Fibroblast of the aortic adventitia (primary cell): ENCODE measurements around the gene FRYL. TPM values are rescaled to one million over a fixed set of nuclear protein-coding genes. Genes with fewer than 3 reads are reported as not detected.
"Not testable (repeated sequence)": the region's sequence is repeated elsewhere in the genome, so short reads cannot be mapped to it uniquely, and the experiment has no call there.

ENCODE experiments used
- DNase-seq: peaks from one replicate; pipeline ENCODE4 v3.0.0-alpha.2; 2010; ENCODE audit warnings: low read depth
- H3K4me3 ChIP-seq: 2 replicates; pipeline ENCODE4 v1.5.1; 2011; ENCODE audit warnings: low read depth, mild to moderate bottlenecking, control low read depth, low read length, moderate library complexity
- total RNA-seq: library from RNA; depleted of rRNA; stranded (reverse); fragments of >200 nt; gene quantifications from 2 replicates; pipeline ENCODE4 v1.2.3, GENCODE V29; 2012; ENCODE audit warnings: low replicate concordance
- TF ChIP-seq, protein P1 (sequence below): IDR thresholded peaks from 2 replicates; pipeline ENCODE4 v1.5.1; 2011; ENCODE audit warnings: mild to moderate bottlenecking, low read length, control low read depth, inconsistent platforms; ENCODE audit not compliant: insufficient read depth

FRYL gene
- total RNA-seq, 1 donor: 60.3 TPM

DNA sequence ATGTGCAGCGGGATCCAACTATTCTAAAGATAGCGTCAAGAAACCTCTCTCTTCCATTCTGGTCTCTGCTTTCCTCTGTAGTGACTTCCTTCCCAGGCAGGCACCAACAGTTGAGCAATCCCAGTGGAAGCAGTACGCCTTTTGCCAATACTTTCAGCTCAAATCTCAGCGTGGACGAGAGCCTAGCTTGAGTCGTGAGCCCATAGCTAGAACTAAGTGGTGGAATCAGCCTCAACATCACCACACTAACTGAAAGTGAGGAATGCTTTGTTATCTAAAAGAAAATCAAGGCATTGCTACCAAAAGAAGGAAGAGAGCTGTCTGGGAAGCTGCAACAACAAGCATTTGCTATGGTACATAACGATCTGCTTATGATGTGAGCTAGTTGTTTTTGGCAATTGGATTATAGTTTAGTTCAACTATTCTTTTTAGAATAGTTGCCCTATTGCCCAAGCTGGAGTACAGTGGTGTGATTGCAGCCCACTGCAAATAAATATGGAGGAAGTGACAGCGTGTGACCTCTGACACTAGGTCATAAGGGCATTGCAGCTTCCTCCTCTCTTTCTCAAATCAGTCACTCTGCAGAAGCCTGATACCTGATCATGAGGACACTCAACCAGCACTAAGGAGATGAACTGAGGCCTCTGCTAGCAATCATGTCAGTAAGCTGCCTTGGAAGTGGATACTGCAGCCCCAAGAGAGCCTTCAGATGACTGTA, 24.7 kb upstream of the FRYL start:
- TF ChIP-seq, protein P1, sequence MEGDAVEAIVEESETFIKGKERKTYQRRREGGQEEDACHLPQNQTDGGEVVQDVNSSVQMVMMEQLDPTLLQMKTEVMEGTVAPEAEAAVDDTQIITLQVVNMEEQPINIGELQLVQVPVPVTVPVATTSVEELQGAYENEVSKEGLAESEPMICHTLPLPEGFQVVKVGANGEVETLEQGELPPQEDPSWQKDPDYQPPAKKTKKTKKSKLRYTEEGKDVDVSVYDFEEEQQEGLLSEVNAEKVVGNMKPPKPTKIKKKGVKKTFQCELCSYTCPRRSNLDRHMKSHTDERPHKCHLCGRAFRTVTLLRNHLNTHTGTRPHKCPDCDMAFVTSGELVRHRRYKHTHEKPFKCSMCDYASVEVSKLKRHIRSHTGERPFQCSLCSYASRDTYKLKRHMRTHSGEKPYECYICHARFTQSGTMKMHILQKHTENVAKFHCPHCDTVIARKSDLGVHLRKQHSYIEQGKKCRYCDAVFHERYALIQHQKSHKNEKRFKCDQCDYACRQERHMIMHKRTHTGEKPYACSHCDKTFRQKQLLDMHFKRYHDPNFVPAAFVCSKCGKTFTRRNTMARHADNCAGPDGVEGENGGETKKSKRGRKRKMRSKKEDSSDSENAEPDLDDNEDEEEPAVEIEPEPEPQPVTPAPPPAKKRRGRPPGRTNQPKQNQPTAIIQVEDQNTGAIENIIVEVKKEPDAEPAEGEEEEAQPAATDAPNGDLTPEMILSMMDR: no peak
- peak; percentile 13 for DNase-seq
- H3K4me3 ChIP-seq: no peak overlapping the region

DNA sequence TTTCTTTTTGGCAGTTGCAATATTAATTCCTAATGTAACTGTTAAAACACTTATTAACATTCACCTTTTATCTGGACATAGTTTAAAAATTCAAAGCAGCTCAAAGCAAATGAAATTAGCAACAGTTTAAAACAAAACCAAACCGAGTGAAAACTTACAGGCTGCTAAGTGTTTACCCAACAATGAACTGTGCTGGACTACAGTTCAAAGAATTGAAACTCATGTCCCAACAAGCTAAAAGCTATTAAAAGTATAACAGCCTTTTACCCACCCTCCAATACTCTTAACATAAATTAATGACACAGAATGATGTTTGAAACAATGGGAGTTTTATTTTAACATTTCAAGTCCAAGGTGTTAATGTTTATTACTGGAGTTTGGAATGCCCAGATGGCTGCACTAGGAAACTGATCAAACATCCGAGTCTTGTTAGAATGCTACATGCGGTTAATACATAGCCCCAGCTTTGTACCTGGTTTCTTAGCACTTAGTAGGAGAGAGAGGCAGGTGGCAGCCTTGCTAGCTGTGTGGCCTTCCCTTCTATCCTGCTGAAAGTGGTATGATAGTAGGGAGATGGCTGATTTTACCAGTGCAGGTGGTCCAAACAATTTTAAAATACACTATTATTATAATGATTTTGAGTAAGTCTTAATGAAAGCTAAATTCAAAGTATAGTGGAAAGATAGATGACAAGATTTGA, 21.1 kb upstream of the FRYL start:
- TF ChIP-seq, protein P1: no peak
- no peak for DNase-seq
- H3K4me3 ChIP-seq: no peak overlapping the region

DNA sequence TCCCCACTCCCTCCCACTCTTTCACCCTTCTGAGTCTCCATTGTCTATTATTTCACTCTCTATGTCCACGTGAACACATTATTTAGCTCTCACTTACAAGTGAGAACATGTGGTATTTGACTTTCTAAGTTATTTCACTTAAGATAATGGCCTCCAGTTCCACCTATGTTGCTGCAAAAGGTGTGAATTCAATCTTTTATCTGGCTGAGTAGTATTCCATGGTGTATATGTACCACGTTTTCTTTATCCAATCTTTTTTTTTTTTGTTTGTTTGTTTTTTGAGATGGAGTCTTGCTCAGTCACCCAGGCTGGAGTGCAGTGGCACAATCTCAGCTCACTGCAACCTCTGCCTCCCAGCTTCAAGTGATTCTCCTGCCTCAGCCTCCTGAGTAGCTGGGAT, 20.1 kb upstream of the FRYL start:
- DNase-seq, H3K4me3 ChIP-seq: not testable (repeated sequence)

DNA sequence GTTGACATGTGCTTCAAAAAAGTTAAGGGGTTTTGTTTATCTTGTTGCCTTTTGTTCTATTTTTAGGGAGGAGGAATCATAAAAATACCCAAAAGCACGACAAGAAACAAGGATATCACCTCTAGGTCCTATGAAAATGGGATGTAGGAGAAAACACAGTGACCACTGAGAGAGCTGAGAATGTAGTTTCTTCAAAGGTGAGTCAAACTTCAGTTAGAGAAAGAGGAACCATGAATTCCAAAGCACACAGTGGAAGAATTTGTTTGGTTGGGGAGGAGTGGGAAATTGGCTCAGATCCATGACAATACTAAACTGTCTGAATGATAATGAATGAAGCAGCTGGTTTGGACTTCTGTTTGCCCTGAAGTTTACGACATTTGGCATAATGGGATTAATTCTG, 19.1 kb upstream of the FRYL start:
- DNase-seq: peak; percentile 4
- no peak overlapping the region for H3K4me3 ChIP-seq
- TF ChIP-seq, protein P1: no peak

DNA sequence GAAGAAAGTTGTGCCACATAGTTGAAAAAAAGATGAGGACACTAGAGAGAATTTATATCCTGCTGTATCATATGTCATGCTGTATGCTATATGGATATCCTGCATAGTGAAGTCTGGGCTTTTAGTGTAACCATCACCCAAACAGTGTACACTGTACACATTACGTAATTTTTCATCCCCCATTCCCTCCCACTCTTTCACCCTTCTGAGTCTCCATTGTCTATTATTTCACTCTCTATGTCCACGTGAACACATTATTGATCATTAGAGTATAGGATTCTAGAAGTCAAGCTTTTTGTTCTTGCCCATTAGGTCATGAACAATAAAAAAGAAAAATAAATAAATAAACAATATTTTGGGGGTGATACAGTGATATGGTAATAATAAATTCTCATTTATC, 18.0 kb upstream of the FRYL start:
- TF ChIP-seq, protein P1: no peak
- no peak overlapping the region for H3K4me3 ChIP-seq
- DNase-seq: no peak

DNA sequence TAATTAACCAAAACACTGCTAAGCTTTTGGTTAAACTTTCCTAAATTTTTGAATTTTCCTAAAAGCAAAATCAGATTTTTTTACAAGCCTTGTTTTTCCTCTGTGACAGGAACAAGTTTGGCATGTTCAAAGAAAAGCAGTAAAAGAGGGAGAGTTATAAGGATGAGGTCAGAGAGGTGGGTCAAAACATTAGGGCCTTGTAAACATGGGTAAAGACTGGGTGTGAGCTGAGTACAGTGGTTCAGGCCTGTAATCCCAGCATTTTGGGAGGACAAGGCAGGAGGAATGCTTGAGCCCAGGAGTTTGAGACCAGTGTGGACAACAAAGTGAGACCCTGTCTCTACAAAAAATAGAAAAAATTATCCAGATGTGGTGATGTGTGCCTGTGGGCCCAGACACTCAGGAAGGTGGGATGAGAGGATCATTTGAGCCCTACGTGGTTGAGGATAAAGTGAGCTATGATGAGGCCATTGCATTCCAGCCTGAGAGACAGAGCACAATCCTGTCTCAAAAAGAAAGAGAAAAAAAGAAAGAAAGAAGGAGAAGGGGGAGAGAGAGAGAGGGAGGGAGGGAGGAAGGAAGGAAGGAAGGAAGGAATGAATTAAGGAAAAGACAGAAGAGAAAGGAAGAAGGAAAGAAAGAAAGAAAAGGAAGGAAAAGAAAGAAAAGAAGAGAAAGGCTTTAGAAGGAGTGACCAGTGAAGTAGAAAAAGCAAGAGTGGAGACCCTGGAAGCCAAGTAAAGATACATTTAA, 17.0 kb upstream of the FRYL start:
- no peak overlapping the region for H3K4me3 ChIP-seq
- TF ChIP-seq, protein P1: no peak
- DNase-seq: no peak
